CMK (cell line): ENCODE data around the gene KCTD16.

ENCODE experiments used
- DNase-seq: peaks from one replicate; pipeline ENCODE4 v3.0.0-alpha.2; 2010; ENCODE audit warnings: low read depth

KCTD16 gene

GRCh38 chr5:144289277-144289676, 118.6 kb downstream of the KCTD16 start:
- DNase-seq, result no peak

GRCh38 chr5:144292029-144292428, 121.4 kb downstream of the KCTD16 start:
- no peak for DNase-seq

DNA sequence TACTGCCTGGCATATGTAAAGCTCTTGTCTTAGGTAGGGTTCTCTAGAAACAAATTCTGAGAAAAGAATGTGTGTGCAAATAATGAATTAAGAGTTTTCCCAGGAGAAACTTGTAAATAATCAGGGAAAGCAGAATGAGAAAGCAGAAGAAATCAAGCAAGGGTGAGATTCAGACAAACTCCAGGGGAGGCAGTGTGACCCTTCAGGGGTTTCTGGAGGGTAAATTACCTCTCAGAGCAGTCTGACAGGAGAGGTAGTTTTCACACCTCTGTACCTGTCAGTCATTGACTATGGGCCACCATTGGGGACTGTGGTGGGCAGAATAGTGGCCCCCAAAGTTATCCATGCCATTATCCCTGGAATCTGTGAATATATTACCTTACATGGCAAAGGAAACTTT, 124.6 kb downstream of the KCTD16 start:
- no peak for DNase-seq

DNA sequence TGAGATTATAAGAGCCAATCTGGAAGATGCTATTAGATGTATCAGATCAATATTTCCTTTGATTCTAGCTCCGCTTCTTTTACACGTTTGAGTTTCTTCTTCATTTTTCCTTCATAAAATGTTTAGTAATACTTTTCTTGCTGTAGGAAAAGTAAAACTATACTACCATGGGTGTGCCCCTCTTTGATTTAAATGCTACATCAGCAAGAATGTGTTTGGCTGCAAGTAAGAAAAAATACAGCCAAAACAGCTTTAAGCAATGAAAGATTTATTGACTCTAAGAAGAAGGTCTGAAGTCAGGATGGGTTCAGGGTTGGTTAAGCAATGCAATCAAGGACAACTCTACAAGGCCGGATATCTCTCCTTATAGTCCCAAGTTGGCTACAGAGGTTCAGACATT, 126.4 kb downstream of the KCTD16 start:
- DNase-seq, result no peak

- no peak for DNase-seq
These were observed 128.0 kb downstream of the KCTD16 start for GRCh38 chr5:144298658-144299057.

GRCh38 chr5:144304688-144305087, 134.0 kb downstream of the KCTD16 start:
- no peak for DNase-seq

GRCh38 chr5:144307736-144308135, 137.1 kb downstream of the KCTD16 start:
- DNase-seq, result no peak

DNA sequence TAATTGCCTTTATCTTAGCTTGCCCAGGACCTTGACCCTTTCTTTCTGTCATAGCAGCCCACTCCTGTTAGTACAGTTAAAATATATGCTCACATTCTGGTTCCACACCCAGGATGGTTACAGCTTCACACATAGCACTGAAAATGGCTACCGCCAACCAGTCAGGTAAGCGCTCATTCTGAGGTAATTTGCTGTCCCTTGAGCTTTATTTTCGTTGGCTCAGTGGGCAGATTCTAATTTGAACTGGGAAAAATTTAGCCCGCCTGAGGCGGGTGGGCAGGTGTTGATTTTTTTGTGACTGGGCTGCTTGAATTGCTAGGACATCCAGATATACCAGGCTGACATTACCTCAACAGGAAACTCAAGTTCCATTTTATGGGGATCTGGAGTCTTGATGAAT, 137.5 kb downstream of the KCTD16 start:
- DNase-seq, result no peak

- no peak for DNase-seq
These were observed 138.4 kb downstream of the KCTD16 start for GRCh38 chr5:144308906-144309670.

- no peak for DNase-seq
These were observed 139.9 kb downstream of the KCTD16 start for GRCh38 chr5:144310621-144311020.

DNA sequence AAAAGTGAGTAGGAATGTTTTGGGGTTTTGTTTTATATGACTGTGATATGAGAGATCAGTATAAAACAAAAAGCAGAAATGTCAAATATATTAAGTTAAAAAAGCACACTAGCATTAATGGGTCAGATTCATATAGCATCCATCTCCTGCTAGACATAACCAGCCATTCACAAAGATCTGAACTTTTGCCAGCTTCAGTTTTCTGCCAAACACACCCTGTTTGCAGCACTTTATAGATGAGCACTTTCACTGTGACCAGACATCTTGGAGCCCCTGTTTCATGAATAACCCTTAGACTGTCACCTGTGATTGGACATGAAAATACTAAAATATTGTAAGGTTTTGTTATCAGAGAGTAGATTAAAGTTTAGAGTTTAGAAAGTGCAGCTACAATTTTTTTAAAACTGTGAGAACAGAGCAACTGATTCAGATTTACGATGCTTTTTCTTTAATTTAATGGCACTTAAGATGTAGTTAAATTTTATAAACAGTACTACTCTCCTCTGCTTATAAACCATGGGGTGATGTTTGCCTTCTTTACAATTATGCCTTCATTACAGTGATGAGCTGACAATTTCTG, 142.6 kb downstream of the KCTD16 start:
- no peak for DNase-seq

- no peak for DNase-seq
These were observed 144.4 kb downstream of the KCTD16 start for GRCh38 chr5:144315026-144315425.

- no peak for DNase-seq
These were observed 145.4 kb downstream of the KCTD16 start for GRCh38 chr5:144315994-144316634.

DNA sequence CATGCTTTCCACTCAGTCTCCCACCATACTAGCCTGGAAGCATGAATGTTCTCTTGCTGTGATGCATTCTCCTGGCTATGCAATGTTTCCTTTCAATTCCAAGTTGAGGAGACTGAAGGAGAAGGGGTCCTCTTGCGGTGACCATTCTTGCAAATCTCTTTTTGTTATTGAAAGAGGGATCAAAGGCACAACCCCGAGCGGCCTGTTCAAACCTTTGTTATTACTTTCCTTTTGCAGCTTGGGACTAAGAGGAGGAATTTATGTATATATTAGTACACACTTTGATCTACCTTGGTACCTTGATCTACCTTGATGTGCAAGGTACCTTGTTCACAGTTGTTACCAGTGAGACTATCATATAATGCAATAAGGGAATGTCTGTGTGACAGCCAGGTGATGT, 147.3 kb downstream of the KCTD16 start:
- DNase-seq, result no peak

- no peak for DNase-seq
These were observed 147.8 kb downstream of the KCTD16 start for GRCh38 chr5:144318460-144318859.

DNA sequence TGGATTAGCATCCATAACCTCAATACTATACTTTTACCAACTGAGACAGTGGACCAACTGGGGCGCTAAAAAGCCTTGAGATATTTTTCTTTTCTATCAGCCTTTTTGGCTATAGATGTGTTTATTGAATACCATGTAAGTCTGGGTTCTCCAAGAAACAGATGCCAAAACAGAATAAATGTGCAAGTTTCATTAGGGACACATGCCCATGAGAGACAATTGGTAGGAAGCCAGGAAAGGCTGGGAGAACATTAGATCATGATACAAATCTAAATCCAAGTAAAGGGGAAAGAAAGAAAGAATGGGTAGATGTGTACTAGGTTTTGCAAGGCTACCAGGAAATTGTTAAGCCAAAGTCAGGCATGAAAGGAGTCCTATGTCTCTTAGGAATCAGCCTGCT, 152.5 kb downstream of the KCTD16 start:
- no peak for DNase-seq

- DNase-seq, result no peak
These were observed 154.9 kb downstream of the KCTD16 start for GRCh38 chr5:144325532-144325931.

DNA sequence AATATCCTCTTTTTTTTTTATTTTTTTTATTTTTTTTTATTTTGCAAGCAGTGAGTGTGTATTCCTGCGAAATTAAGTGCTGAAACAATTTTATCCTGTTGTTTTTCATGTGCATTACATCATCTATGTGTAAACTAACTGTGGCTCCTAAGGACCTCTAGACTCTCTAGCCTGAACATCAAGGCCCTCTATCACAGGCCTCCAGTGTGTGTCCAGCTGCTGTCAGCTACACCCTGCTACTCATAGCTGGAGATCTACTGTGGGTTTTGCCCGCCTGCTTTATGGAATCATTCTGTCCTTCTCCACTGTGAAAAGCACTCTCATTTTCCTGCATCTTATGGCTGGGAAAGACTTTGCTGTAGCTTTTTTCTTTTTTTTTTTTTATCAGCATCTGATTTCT, 157.8 kb downstream of the KCTD16 start:
- no peak for DNase-seq

DNA sequence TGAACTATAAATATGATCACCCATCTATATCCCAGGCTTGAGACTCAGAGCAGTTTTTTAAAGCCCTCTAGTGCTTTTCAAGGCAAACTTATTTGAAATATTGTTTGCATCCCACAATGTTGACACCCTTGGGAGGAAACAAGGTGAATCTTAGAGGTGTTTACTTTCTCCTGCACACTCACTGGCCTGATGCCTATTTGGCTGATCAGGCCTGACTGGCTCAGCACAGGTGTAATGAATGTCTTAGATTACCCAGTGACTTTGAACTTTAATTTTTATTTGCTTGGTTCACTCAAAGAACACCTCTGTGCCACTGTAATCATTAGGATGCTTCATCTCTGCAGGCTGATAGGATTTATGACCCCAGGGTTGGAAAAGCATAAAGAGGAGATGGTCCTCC, 158.3 kb downstream of the KCTD16 start:
- no peak for DNase-seq

GRCh38 chr5:144329681-144330080, 159.0 kb downstream of the KCTD16 start:
- DNase-seq, result no peak

DNA sequence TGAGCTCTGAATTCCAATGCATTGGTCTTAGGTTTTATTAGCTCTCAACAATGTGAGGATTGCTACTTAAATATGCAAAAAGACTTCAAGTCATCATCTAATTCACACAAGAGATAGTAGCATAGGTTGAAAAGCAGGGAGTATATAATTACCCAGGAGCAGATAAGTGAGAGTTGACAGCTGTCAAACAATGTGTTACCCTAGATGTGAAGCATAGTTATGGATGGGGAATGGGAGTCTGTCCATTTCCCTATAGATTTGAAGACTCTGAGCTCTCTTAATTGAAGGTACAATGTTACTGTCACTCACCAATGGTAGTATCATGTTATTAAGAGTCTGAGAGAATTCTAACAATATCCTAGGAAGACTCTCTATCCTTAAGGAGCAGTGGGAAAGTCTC, 160.7 kb downstream of the KCTD16 start:
- no peak for DNase-seq

DNA sequence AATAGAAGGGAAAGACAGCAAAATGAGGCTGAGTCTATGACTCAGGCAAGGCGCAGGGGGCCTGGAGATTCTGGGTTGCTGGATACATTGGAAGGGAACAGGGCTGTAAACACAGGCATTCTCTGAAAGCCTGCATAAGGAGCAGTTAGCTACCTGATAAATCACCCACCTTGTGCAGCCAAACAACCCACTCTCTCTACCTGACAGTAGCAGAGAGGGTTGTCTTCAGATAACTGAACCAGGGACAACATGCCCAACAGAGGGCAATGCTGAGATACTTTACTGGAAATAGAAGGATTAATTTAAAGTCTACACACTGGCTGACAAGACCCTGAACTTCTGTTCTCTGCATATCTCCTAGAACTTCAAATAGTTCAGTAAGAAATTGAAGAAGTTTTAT, 161.6 kb downstream of the KCTD16 start:
- no peak for DNase-seq

DNA sequence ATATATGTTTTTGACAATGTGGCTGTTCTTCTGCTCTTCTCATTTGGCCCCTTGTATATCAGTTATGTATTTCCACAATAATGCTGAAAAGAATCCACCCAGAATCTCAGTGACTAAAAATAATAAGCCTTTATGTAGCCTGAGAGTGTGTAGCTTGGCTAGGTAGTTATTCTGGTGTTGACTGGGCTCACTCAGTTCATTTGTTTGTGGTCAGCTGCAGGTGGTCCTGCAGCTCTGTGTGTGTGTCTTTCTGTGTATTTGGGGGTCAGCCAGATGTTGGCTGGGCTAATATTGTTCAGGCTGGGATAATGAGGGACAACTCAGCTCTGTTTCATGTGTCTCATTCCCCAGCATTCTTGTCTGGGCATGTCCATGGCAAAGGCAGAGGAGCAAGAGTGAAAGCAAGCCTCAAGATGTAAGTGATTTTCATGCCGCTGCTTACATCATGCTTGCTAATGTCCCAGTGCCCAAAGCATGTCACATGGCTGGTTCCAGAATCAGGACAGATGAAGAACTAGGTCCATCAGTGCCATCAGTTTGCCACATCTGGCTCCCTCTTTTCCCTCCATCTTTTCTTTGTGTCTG, 162.8 kb downstream of the KCTD16 start:
- no peak for DNase-seq
